ENCODE measurements around the gene ARID2.

The ARID2 gene

GRCh38 chr12:45762185-45763110, 32.9 kb downstream of the ARID2 start:
- no peak for DNase-seq (ENCODE audit: low read depth)

GRCh38 chr12:45763381-45763780, 33.9 kb downstream of the ARID2 start:
- no peak for DNase-seq (ENCODE audit: low read depth)

GRCh38 chr12:45768194-45768593, 38.7 kb downstream of the ARID2 start:
- DNase-seq (ENCODE audit: low read depth) = no peak

DNA sequence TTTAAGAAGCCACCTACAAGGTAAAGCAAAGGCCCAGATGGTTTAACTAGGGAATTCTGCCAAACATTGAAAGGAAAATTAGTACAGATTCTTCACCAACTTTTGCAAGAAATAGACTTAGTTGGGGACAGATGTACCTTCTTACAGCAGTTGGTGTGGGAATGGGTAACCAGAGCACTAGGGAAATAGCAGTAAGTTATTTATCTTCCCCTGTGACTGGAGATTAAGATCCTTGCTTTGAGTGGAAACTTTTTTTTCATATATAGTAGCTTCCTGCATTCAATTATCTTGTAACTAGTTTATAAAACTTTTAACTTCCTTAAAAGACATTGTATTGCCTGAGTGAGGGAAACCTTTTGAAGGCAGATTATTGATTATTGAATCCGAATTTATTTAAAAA, 44.2 kb downstream of the ARID2 start:
- no peak for DNase-seq (ENCODE audit: low read depth)

GRCh38 chr12:45774508-45775162, 45.1 kb downstream of the ARID2 start:
- no peak for DNase-seq (ENCODE audit: low read depth)

- no peak for DNase-seq (ENCODE audit: low read depth)
Observed at GRCh38 chr12:45775465-45775864, 46.0 kb downstream of the ARID2 start.

- DNase-seq (ENCODE audit: low read depth) = no peak
Observed at GRCh38 chr12:45775964-45776363, 46.5 kb downstream of the ARID2 start.

- DNase-seq (ENCODE audit: low read depth) = no peak
Observed at GRCh38 chr12:45779936-45780335, 50.4 kb downstream of the ARID2 start.

- DNase-seq (ENCODE audit: low read depth) = no peak
Observed at GRCh38 chr12:45781080-45781479, 51.6 kb downstream of the ARID2 start.

GRCh38 chr12:45785315-45785714, 55.8 kb downstream of the ARID2 start:
- no peak for DNase-seq (ENCODE audit: low read depth)

DNA sequence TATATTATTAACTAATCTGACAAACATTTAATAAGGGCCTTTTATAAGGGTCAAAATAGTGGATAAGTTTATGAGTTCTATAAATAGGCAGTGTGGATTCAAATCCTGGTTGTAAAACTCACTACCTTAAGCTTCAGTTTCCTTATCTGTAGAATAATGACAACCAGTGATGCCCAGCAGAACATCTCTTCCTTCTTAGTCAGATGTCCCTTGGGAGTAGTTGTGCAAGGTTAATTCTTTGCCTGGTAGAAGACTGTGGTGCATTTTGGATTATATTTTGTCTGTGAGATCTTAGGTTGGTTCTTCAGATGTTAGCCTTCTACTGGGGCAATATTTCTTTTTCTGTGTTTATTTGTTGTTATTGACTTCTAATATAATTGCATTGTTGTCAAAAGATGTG, 59.5 kb downstream of the ARID2 start:
- no peak for DNase-seq (ENCODE audit: low read depth)

- DNase-seq (ENCODE audit: low read depth) = no peak
Observed at GRCh38 chr12:45794422-45794821, 64.9 kb downstream of the ARID2 start.

- no peak for DNase-seq (ENCODE audit: low read depth)
Observed at GRCh38 chr12:45801625-45802024, 72.1 kb downstream of the ARID2 start.

DNA sequence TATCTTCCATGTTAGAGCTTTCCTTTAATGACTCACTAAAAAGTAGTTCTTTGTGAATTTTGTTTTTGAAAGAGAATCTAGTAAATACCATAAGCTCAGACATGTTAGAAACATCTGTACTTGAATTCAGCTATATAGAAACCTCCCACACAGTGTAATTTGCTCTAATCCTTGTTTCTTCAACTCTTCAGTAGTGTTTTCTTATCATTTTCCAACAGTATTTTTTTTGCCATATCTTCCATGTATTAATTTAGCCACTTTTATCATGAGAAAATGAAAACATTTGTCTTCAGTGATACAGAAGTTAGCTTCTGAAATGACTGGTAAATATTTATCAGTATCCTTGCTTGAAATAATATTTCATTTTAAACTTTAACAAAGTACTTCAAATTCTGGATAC, 73.6 kb downstream of the ARID2 start:
- DNase-seq (ENCODE audit: low read depth) = no peak

- no peak for DNase-seq (ENCODE audit: low read depth)
Observed at GRCh38 chr12:45816652-45817051, 87.1 kb downstream of the ARID2 start.

- DNase-seq (ENCODE audit: low read depth) = no peak
Observed at GRCh38 chr12:45827974-45828373, 98.5 kb downstream of the ARID2 start.

GRCh38 chr12:45828402-45828801, 98.9 kb downstream of the ARID2 start:
- no peak for DNase-seq (ENCODE audit: low read depth)

GRCh38 chr12:45831590-45831989, 102.1 kb downstream of the ARID2 start:
- DNase-seq (ENCODE audit: low read depth) = no peak

DNA sequence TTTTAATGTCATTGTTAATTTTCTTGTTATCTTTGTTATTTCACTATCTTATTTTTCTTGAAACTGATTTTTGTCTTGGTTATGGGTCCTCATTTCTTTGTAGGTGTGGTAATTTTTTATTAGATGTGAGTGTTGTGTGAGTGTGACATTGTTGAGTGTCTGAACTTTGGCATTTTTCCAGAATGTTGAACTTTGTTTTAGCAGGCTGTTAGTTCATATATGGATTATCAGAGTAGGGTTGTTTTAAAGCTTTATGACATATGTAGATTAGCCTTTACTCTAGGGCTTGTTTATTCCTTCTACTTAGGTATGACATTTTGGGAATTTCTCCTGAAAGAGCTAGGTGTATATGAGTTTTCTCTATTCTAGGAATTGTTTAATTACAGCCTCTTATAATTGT, 103.9 kb downstream of the ARID2 start:
- no peak for DNase-seq (ENCODE audit: low read depth)

DNA sequence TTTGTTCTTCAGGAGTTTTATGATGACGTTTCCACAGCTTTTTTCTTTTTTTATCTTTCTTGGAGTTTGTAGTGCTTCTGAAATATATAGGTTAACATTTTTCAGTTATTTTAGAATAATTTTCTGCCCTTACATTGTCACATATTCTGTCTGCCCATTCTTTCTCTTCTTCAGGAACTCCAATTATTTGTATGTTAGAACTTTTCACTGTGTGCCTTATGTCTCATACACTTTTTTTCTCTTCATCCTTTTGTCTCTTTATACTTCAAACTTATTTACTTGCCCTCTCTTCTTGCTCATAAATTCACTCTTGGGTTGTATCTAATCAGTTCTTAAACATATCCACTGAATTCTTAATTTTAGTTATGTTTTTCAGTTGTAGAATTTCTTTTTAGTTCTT, 105.3 kb downstream of the ARID2 start:
- no peak for DNase-seq (ENCODE audit: low read depth)

GRCh38 chr12:45839917-45840316, 110.4 kb downstream of the ARID2 start:
- DNase-seq (ENCODE audit: low read depth) = no peak

- DNase-seq (ENCODE audit: low read depth) = no peak
Observed at GRCh38 chr12:45849289-45849688, 119.8 kb downstream of the ARID2 start.

- no peak for DNase-seq (ENCODE audit: low read depth)
Observed at GRCh38 chr12:45850302-45850701, 120.8 kb downstream of the ARID2 start.

DNA sequence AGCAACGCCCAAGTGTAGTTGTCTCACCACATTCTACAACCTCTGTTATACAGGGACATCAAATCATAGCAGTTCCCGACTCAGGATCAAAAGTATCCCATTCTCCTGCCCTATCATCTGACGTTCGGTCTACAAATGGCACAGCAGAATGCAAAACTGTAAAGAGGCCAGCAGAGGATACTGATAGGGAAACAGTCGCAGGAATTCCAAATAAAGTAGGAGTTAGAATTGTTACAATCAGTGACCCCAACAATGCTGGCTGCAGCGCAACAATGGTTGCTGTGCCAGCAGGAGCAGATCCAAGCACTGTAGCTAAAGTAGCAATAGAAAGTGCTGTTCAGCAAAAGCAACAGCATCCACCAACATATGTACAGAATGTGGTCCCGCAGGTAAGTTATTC, 123.0 kb downstream of the ARID2 start:
- no peak for DNase-seq (ENCODE audit: low read depth)

All from activated T-cell treated with anti-CD3 and anti-CD28 coated beads for 48 hours (primary cell).